ENCODE results near the gene EIF4EBP3.
"Not testable (repeated sequence)": the region's sequence is repeated elsewhere in the genome, so short reads cannot be mapped to it uniquely, and the experiment has no call there.

EIF4EBP3 gene

GRCh38 chr5:140588311-140589070 lies 41.0 kb downstream of the EIF4EBP3 start:
- DNase-seq = no peak

GRCh38 chr5:140590861-140591260 lies 43.4 kb downstream of the EIF4EBP3 start:
- DNase-seq = no peak

DNA sequence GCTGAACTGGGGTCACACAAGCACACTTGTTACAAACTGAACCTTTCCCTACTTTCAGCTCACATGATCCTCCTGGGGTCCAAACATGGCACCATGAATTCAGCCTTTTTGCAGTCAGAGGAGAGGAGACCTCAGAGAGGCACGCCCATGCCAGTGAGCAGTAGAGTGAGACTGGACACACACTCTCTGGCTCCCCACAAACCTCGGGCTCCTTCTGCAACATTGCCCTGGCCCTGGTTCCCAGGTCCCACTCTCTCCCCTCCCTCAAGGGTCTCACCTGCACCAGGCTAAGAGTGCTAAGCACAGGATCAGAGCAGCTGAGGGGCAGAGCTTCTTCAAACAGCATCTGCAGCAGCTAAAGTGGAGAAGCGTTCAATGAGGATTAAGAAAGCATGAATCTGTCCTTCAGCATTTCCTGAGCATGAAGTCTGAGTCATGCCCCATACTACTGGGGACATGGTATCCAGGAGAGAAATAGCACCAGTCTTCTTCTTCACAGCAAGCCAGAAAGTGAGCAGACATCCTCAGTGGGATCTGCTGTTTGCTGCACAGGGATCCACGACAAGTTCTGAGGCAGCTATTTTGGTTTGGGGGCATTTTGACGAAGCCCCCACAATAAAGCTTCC lies 44.4 kb downstream of the EIF4EBP3 start:
- DNase-seq = no peak

DNA sequence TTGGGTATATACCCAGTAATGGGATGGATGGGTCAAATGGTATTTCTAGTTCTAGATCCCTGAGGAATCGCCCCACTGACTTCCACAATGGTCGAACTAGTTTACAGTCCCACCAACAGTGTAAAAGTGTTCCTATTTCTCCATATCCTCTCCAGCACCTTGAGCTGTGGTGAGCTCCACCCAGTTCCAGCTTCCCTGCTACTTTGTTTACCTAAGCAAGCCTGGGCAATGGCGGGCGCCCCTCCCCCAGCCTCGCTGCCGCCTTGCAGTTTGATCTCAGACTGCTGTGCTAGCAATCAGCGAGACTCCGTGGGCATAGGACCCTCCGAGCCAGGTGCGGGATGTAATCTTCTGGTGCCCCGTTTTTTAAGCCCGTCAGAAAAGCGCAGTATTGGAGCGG lies 45.6 kb downstream of the EIF4EBP3 start:
- DNase-seq = not testable (repeated sequence)

DNA sequence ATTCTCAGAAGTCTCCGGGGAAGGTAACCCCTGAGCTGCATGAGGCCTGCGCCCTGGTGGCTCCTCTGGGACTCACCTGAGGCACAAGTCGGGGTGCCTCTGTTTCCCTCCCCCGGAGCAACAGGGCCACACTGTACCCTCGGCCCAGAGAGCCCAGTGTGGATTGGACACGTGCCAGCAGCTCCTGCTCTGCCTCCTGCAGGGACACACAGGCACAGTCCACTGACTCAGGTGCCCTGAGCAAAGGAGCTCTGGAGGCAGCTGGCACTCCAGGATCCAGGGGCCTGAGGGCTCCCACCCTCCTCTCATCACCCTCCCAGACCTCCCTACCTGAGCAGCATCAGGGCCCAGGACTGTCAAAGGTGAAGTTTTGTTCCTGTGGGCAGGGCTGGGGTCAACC lies 46.7 kb downstream of the EIF4EBP3 start:
- no peak for DNase-seq

GRCh38 chr5:140595538-140596300 lies 48.3 kb downstream of the EIF4EBP3 start:
- DNase-seq = no peak

DNA sequence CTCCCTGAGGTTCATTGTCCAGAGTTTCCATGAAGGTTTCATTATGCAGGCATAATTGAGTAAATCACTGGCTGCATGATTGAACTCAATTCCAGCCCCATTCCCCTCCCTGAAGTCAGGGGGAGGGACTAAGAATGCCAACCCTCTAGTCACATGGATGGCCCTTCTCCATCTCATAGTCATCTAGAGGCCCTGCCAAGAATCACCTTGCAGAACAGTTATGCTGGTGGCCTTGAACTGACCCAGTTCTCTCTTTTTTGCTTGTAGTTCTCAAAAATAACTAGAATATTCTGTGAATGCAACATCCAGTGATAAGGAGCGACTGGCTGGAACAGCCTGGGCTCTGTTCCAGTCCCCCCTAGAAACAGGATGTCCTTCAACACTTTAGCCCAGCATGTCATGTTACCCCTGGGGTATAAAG lies 48.9 kb downstream of the EIF4EBP3 start:
- DNase-seq = no peak

- DNase-seq = no peak
Measured at GRCh38 chr5:140598836-140599235, 51.4 kb downstream of the EIF4EBP3 start.

All from NCI-H1694 treated with DMSO at 0.1 percent for 48 hours (cell line).